Measurements from ENCODE around the gene TRIM47.

TRIM47 gene

GRCh38 chr17:75826561-75827307 lies 51.6 kb downstream of the TRIM47 start:
- TF ChIP-seq, protein P1, sequence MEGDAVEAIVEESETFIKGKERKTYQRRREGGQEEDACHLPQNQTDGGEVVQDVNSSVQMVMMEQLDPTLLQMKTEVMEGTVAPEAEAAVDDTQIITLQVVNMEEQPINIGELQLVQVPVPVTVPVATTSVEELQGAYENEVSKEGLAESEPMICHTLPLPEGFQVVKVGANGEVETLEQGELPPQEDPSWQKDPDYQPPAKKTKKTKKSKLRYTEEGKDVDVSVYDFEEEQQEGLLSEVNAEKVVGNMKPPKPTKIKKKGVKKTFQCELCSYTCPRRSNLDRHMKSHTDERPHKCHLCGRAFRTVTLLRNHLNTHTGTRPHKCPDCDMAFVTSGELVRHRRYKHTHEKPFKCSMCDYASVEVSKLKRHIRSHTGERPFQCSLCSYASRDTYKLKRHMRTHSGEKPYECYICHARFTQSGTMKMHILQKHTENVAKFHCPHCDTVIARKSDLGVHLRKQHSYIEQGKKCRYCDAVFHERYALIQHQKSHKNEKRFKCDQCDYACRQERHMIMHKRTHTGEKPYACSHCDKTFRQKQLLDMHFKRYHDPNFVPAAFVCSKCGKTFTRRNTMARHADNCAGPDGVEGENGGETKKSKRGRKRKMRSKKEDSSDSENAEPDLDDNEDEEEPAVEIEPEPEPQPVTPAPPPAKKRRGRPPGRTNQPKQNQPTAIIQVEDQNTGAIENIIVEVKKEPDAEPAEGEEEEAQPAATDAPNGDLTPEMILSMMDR (IDR thresholded peaks at IDR 0.05; ENCODE audit: low read depth, low read length, missing control alignments): no peak
- H3K4me3 ChIP-seq (ENCODE audit: low read depth, low read length): no peak overlapping the region
- DNase-seq (ENCODE audit: low read depth): no peak

- no peak for DNase-seq (ENCODE audit: low read depth)
- no peak overlapping the region for H3K4me3 ChIP-seq (ENCODE audit: low read depth, low read length)
- TF ChIP-seq, protein P1 (IDR thresholded peaks at IDR 0.05; ENCODE audit: low read depth, low read length, missing control alignments): no peak
Measured at GRCh38 chr17:75825748-75826370, 52.5 kb downstream of the TRIM47 start.

- H3K4me3 ChIP-seq (ENCODE audit: low read depth, low read length): no peak overlapping the region
- TF ChIP-seq, protein P1 (IDR thresholded peaks at IDR 0.05; ENCODE audit: low read depth, low read length, missing control alignments): no peak
- no peak for DNase-seq (ENCODE audit: low read depth)
Measured at GRCh38 chr17:75825149-75825552, 53.2 kb downstream of the TRIM47 start.

- no peak overlapping the region for H3K4me3 ChIP-seq (ENCODE audit: low read depth, low read length)
- TF ChIP-seq, protein P1 (IDR thresholded peaks at IDR 0.05; ENCODE audit: low read depth, low read length, missing control alignments): no peak
- no peak for DNase-seq (ENCODE audit: low read depth)
Measured at GRCh38 chr17:75824666-75825065, 53.7 kb downstream of the TRIM47 start.
